Measurements from ENCODE around the gene MNAT1.
"Not testable (repeated sequence)": the region's sequence is repeated elsewhere in the genome, so short reads cannot be mapped to it uniquely, and the experiment has no call there.

Gene MNAT1

GRCh38 chr14:60738843-60739508 is 4.4 kb downstream of the MNAT1 start:
- DNase-seq (ENCODE audit: low read depth) = no peak

DNA sequence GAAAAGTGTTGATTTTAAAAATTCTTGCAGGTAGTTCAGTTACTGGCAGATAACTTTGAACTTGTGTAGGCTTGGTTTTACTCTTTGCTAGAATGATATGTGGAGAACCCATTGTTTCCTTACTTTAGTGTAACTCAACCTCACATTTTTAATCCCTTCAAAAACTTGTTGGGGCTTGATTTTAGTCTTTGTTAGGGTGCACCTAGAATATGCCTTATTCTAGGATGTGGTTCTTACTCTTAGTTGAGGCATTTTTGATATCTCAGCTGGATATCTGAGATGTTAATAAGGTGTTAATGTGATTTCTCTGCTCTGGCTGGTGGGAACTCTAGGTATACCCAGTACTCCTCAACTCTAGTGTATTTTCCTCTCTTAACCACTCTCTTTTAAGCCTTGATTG is 10.0 kb downstream of the MNAT1 start:
- no peak for DNase-seq (ENCODE audit: low read depth)

GRCh38 chr14:60753264-60754119 is 18.9 kb downstream of the MNAT1 start:
- peak; percentile 25 for DNase-seq (ENCODE audit: low read depth)

DNA sequence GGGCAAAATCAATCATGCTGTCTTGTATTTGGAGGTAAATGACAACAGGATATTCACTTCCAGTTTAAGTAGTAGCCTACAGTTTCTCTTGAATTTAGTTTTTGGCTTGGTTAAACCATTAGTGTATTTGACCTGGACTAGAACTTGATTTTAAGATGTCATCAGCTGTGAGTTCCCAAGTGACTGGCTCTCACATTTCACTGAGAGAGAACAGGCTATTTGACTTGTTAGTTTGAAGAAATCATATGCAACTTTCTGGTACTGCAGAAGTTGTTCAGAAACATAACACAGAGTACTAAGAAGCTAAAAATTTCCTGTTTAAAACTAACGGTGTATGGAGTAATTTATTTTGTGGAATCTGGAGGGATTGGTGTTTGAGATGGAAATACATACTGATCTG is 22.3 kb downstream of the MNAT1 start:
- DNase-seq (ENCODE audit: low read depth) = no peak

- no peak for DNase-seq (ENCODE audit: low read depth)
Measured at GRCh38 chr14:60757567-60758002, 23.0 kb downstream of the MNAT1 start.

GRCh38 chr14:60758885-60759284 is 24.3 kb downstream of the MNAT1 start:
- DNase-seq (ENCODE audit: low read depth) = no peak

- DNase-seq (ENCODE audit: low read depth) = no peak
Measured at GRCh38 chr14:60760209-60760608, 25.6 kb downstream of the MNAT1 start.

DNA sequence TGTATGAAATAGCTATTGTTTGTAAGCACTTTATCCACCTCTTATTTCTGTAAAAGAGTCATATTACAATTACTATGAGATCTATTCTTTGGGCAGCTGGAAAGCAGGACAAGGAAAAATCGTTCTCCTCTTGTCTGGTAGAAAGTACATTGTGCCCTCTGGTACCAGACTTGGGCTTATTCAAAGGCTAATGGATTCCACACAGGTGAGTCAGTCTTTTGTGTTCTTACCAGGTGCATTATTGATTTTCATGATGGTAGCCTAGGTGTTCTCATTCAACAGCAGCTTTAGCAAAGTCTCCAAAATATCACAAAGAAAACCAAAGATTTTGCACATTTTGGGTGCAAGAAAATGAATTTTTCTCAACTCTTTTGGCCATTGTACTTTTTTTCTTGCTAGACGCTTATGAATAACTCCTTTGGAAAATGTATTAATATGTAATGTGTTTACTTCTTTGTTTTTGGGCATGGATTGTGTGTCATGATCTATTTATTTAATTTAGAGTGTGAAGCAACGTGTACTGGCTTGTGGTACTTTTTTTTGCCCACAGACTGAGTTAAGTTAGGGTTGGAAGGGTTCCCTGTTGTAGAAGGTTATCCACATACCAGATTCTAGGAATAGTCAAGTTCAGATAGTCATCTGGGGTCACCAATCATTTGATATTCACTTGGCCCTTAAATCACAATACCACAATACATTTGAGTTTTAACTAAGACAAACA is 26.2 kb downstream of the MNAT1 start:
- DNase-seq (ENCODE audit: low read depth) = no peak

GRCh38 chr14:60768602-60769001 is 34.0 kb downstream of the MNAT1 start:
- no peak for DNase-seq (ENCODE audit: low read depth)

- DNase-seq (ENCODE audit: low read depth) = no peak
Measured at GRCh38 chr14:60771117-60771516, 36.6 kb downstream of the MNAT1 start.

DNA sequence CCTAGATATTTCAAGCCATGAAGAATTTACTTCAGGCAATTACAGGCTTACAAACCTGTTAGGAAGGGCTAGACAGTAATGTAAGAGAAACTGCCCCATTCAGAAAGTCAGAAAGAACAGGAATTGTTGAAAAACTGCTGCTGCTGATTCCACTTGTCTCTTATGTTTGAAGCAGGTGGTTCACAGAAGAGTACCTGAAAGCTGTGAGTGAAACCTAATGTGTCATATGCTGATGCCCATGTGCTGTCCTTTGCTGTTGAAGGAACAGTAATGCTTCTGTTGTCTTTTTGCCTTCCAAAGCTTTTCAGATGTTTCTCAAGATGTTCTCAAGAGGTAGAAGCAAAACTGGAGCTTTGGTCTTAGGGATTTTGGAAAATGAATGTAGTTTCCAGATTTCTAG is 39.0 kb downstream of the MNAT1 start:
- DNase-seq (ENCODE audit: low read depth) = no peak

- DNase-seq (ENCODE audit: low read depth) = no peak
Measured at GRCh38 chr14:60775296-60775695, 40.7 kb downstream of the MNAT1 start.

GRCh38 chr14:60777856-60778578 is 43.5 kb downstream of the MNAT1 start:
- no peak for DNase-seq (ENCODE audit: low read depth)

DNA sequence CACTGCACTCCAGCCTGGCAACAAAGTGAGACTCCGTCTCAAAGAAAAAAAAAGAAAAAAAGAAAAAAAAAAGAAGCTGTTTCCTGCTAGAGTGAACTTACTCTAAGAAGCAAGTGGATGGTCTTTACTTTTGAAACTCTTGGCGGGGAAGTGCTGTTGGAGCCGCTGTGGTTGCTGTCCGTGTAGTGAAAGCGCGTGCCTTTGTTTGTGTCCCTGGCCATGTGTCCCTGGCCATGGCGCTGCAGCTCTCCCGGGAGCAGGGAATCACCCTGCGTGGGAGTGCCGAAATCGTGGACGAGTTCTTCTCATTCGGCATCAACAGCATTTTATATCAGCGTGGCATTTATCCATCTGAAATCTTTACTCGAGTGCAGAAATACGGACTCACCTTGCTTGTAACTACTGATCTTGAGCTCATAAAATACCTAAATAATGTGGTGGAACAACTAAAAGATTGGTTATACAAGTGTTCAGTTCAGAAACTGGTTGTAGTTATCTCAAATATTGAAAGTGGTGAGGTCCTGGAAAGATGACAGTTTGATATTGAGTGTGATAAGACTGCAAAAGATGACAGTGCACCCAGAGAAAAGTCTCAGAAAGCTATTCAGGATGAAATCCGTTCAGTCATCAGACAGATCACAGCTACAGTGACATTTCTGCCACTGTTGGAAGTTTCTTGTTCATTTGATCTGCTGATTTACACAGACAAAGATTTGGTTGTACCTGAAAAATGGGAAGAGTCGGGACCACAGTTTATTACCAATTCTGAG is 45.4 kb downstream of the MNAT1 start:
- not testable (repeated sequence) for DNase-seq (ENCODE audit: low read depth)

- DNase-seq (ENCODE audit: low read depth) = not testable (repeated sequence)
Measured at GRCh38 chr14:60780558-60780957, 46.0 kb downstream of the MNAT1 start.

DNA sequence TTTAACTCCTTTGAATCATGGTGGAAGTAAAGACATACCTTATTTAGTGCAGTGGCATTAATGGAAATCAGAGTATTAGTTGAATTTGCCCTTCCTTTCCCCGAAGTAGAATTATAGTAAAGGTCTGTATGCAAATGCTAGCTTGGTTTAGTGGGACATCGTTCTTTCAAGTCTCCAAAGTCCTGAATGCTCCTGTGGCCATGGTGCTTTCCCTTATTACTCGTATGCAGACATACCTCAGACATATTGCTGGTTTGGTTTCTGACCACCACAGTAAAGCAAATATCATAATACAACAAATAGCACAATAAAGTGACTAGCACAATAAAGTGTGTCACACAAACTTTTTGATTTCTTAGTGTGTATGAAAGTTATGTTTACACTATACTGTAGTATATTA is 52.3 kb downstream of the MNAT1 start:
- DNase-seq (ENCODE audit: low read depth) = no peak

DNA sequence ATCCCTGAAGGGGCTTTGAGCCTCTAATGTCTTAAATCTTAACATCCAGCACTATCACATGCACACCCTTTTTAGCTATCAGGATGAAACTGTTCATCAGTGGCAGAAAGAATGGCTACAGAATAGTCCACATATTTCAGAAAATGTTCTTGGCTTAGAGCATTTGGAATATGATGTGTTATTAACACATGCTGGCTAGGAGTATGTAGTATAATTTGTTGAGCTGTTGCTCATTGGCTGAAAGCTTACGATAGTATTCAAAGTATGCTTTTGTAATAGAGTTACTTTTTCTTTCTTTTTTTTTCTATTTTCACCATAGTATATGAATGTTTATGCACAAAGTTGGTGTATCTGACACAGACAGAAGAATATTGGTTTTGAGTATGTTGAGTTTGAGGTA is 55.1 kb downstream of the MNAT1 start:
- DNase-seq (ENCODE audit: low read depth) = no peak

GRCh38 chr14:60790850-60791249 is 56.3 kb downstream of the MNAT1 start:
- DNase-seq (ENCODE audit: low read depth) = no peak

- no peak for DNase-seq (ENCODE audit: low read depth)
Measured at GRCh38 chr14:60796434-60796833, 61.9 kb downstream of the MNAT1 start.

DNA sequence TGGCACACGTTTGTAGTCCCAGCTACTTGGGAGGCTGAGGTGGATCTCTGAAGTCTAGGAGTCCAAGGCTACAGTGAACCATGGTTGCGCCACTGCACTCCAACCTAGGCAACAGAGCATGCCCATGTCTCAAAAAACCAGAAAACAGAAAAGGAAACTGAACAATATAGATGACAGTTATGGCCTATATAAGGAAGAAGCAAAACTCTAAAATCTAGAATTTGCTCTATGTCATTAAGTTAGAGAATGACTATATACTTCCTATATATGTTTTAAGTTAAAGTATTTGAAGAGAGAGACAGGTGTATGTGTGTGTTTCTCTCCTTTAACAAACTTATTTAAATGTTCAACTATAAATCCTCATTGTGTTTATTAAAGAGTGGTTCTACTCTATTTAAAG is 65.8 kb downstream of the MNAT1 start:
- no peak for DNase-seq (ENCODE audit: low read depth)

GRCh38 chr14:60803871-60804270 is 69.3 kb downstream of the MNAT1 start:
- DNase-seq (ENCODE audit: low read depth) = no peak
